Heart left ventricle (tissue), 13 donors: Measurements from ENCODE around the gene TRABD2A.

Experiments
- POLR2A ChIP-seq, 2 donors: fragments of 450-650 bp; IDR thresholded peaks; one replicate each; pipeline ENCODE4 v1.6.1; 2017; ENCODE audit warnings: antibody characterized with exemption in 2 of 2, mild to moderate bottlenecking in 2 of 2, moderate library complexity in 2 of 2
- TF ChIP-seq, protein P1 (sequence below), 12 donors: fragments of 200-600 bp; sonication (generic) in 4 of 12; IDR thresholded peaks; one replicate each; pipeline versions ENCODE4 v1.5.0 to v1.8.0; 2018 to 2022; ENCODE audit warnings: antibody characterized with exemption in 12 of 12, mild to moderate bottlenecking in 5 of 12
- donor health status: ischemic (EF 13 %, LVEDD 7.1; RV severe dilation, severe dysfunction).
- donor health status: DM: no; HTN: yes; CAD: no.
- donor health status: DM: no; HTN: no; CAD: no.
- donor health status: ischemic (EF 25% LVEDD 6.9; RV normal size, moderate dysfunction).
- donor health status: ischemic (EF 25% LVEDD 5.7; RV mildly dilated, moderate dysfunction).
- donor health status: ischemic (EF 35%, LVEDD 5.7; RV mildly dilated, moderate dysfunction).
- donor health status: nonischemic (EF 11% LVEDD 7.7; RV severe dilation, severe dysfunction).
- donor health status: DM: yes; HTN: yes; CAD: no.
- donor health status: PGD.
- donor health status: ischemic (EF 29% LVEDD 5.4; RV normal size, mild dysfunction).
- donor health status: nonischemic (EF 23%, LVEDD 6.1; RV moderate dilation, normal function).

DNA sequence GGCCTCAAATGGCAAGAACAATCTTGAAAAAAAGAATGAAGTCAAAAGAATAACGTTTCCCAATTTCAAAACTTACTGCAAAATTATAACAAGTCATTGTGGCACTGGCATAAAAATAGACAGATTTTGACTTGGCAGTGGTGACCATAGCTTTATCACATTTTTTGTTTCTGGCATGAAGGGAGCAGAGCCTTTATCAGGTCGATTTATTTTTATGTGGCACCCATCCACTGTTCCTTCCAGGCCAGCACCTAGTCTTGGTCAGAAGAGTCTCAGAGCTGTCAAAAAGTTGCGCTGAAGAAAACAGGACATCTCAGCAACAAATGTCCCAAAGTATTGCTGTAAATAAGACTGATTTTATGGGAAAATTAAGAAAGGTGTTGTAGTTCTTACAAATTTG lies 92.4 kb downstream of the TRABD2A start:
- TF ChIP-seq, protein P1, sequence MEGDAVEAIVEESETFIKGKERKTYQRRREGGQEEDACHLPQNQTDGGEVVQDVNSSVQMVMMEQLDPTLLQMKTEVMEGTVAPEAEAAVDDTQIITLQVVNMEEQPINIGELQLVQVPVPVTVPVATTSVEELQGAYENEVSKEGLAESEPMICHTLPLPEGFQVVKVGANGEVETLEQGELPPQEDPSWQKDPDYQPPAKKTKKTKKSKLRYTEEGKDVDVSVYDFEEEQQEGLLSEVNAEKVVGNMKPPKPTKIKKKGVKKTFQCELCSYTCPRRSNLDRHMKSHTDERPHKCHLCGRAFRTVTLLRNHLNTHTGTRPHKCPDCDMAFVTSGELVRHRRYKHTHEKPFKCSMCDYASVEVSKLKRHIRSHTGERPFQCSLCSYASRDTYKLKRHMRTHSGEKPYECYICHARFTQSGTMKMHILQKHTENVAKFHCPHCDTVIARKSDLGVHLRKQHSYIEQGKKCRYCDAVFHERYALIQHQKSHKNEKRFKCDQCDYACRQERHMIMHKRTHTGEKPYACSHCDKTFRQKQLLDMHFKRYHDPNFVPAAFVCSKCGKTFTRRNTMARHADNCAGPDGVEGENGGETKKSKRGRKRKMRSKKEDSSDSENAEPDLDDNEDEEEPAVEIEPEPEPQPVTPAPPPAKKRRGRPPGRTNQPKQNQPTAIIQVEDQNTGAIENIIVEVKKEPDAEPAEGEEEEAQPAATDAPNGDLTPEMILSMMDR (IDR thresholded peaks at IDR 0.05), result no peak
- no peak for TF ChIP-seq POLR2A (IDR thresholded peaks at IDR 0.05)
